Peyer's patch (tissue), 4 donors: ENCODE measurements around the gene CDC25A. TPM values are rescaled to one million over a fixed set of nuclear protein-coding genes. Genes with fewer than 3 reads are reported as not detected.
A peak's percentile ranks its signal among the peaks of the same experiment; 100 is the strongest.

ENCODE experiments used
- DNase-seq, 3 donors: peaks; one replicate each; pipeline ENCODE4 v3.0.0-alpha.2; 2017 to 2019
- H3K27ac ChIP-seq, 4 donors: fragments of 200-600 bp; sonication (generic); one replicate each; pipeline ENCODE4 v1.5.1; 2016 to 2019
- H3K27me3 ChIP-seq, 2 donors: fragments of 200-600 bp; sonication (generic); one replicate each; pipeline ENCODE4 v1.5.1; 2019
- H3K36me3 ChIP-seq, 3 donors: fragments of 200-600 bp; sonication (generic); one replicate each; pipeline ENCODE4 v1.5.1; 2016 to 2019
- H3K4me1 ChIP-seq, 4 donors: fragments of 200-600 bp; sonication (generic); one replicate each; pipeline ENCODE4 v1.5.1; 2016 to 2019
- H3K4me3 ChIP-seq, 4 donors: fragments of 200-600 bp; sonication (generic); 1 replicate in 3 of 4; 2 replicates in 1 of 4; pipeline ENCODE4 v1.5.1; 2016 to 2019; ENCODE audit warnings: mild to moderate bottlenecking in 1 of 4
- H3K9me3 ChIP-seq, 4 donors: fragments of 200-600 bp; sonication (generic); one replicate each; pipeline ENCODE4 v1.5.1; 2016 to 2019; ENCODE audit warnings: mild to moderate bottlenecking in 1 of 4
- CTCF ChIP-seq, 6 experiments: fragments of 450-650 bp in 4 of 6; fragments of 200-600 bp in 2 of 6; sonication (generic) in 1 of 6; IDR thresholded peaks; one replicate each; pipeline ENCODE4 v1.5.1; 2017 to 2019; ENCODE audit warnings: antibody characterized with exemption in 6 of 6, mild to moderate bottlenecking in 3 of 6, moderate library complexity in 1 of 6
- POLR2A ChIP-seq, 2 donors: fragments of 450-650 bp; IDR thresholded peaks; one replicate each; pipeline ENCODE4 v1.5.1; 2017; ENCODE audit warnings: antibody characterized with exemption in 2 of 2, mild to moderate bottlenecking in 2 of 2, moderate library complexity in 2 of 2
- total RNA-seq, 4 donors: library from RNA; depleted of rRNA; stranded (reverse); fragments of >200 nt; gene quantifications; one replicate each; pipeline ENCODE4 v1.1.0, GENCODE V29; 2016

CDC25A gene
- total RNA-seq, 4 donors from 2014 or later, result 3.3 to 10.4 (median 6.3) TPM

- DNase-seq, result peak in 1 of 3 donors; percentile 65
- Histone ChIP-seq H3K4me3 (no peak overlapping the region), H3K27ac (no peak overlapping the region), H3K9me3 (no peaks in the 10 kb centered on the region), H3K4me1 (peaks cover 0 to 12% (median 4%) of the 10 kb centered on the region in 4 donors), H3K27me3 (no peaks in the 10 kb centered on the region), H3K36me3 (no peaks in the 10 kb centered on the region)
- no peak for TF ChIP-seq CTCF (IDR thresholded peaks at IDR 0.05)
- no peak for TF ChIP-seq POLR2A (IDR thresholded peaks at IDR 0.05)
Measured at GRCh38 chr3:48190911-48191310, 2.7 kb upstream of the CDC25A start.

- Histone ChIP-seq H3K9me3 (no peaks in the 10 kb centered on the region), H3K4me1 (peaks cover 0 to 12% (median 4%) of the 10 kb centered on the region in 4 donors), H3K27ac (no peak overlapping the region), H3K4me3 (no peak overlapping the region), H3K27me3 (no peaks in the 10 kb centered on the region), H3K36me3 (no peaks in the 10 kb centered on the region)
- TF ChIP-seq CTCF (IDR thresholded peaks at IDR 0.05), result no peak
- TF ChIP-seq POLR2A (IDR thresholded peaks at IDR 0.05), result no peak
- no peak for DNase-seq
Measured at GRCh38 chr3:48189321-48189720, 1.1 kb upstream of the CDC25A start.

GRCh38 chr3:48187579-48188265 lies 495 bp downstream of the CDC25A start:
- Histone ChIP-seq H3K27me3 (no peaks in the 10 kb centered on the region), H3K9me3 (no peaks in the 10 kb centered on the region), H3K36me3 (no peaks in the 10 kb centered on the region), H3K4me3 (peak overlapping the region; percentile 58 to 85 (median 77)), H3K27ac (peak overlapping the region in 3 of 4 donors; percentile 41 to 63 (median 47)), H3K4me1 (peaks cover 0 to 12% (median 4%) of the 10 kb centered on the region in 4 donors)
- TF ChIP-seq POLR2A (IDR thresholded peaks at IDR 0.05) (no peak), CTCF (IDR thresholded peaks at IDR 0.05) (no peak)
- DNase-seq, result peak in 2 of 3 donors; percentile 61 to 64

- no peak for TF ChIP-seq CTCF (IDR thresholded peaks at IDR 0.05)
- no peak for TF ChIP-seq POLR2A (IDR thresholded peaks at IDR 0.05)
- DNase-seq, result no peak
- Histone ChIP-seq H3K27ac (peak overlapping the region in 2 of 4 donors; percentile 41 to 63), H3K4me3 (peak overlapping the region; percentile 58 to 85 (median 77)), H3K9me3 (no peaks in the 10 kb centered on the region), H3K36me3 (no peaks in the 10 kb centered on the region), H3K4me1 (peaks cover 0 to 12% (median 4%) of the 10 kb centered on the region in 4 donors), H3K27me3 (no peaks in the 10 kb centered on the region)
Measured at GRCh38 chr3:48187301-48187578, 977 bp downstream of the CDC25A start.

- Histone ChIP-seq H3K27me3 (no peaks in the 10 kb centered on the region), H3K27ac (peak overlapping the region in 1 of 4 donors; percentile 41), H3K4me3 (peak overlapping the region in 2 of 4 donors; percentile 82 to 85), H3K4me1 (peaks cover 0 to 12% (median 4%) of the 10 kb centered on the region in 4 donors), H3K9me3 (no peaks in the 10 kb centered on the region), H3K36me3 (no peaks in the 10 kb centered on the region)
- no peak for TF ChIP-seq POLR2A (IDR thresholded peaks at IDR 0.05)
- no peak for DNase-seq
Measured at GRCh38 chr3:48186631-48187300, 1.5 kb downstream of the CDC25A start.

- H3K27ac ChIP-seq, result no peak overlapping the region
- TF ChIP-seq CTCF (IDR thresholded peaks at IDR 0.05), result no peak
- TF ChIP-seq POLR2A (IDR thresholded peaks at IDR 0.05), result no peak
- no peak for DNase-seq
- H3K4me3 ChIP-seq, result no peak overlapping the region
- H3K9me3 ChIP-seq, result no peaks in the 10 kb centered on the region
- peaks cover 0 to 4% (median 0%) of the 10 kb centered on the region in 3 donors for H3K36me3 ChIP-seq
- H3K27me3 ChIP-seq, result no peaks in the 10 kb centered on the region
- peaks cover 0 to 12% (median 4%) of the 10 kb centered on the region in 4 donors for H3K4me1 ChIP-seq
Measured at GRCh38 chr3:48185129-48185528, 3.1 kb downstream of the CDC25A start.
